Gastroesophageal sphincter (tissue), 4 donors: ENCODE results near the gene LRRC73. TPM values are rescaled to one million over a fixed set of nuclear protein-coding genes. Genes with fewer than 3 reads are reported as not detected.
"Not testable (repeated sequence)": the region's sequence is repeated elsewhere in the genome, so short reads cannot be mapped to it uniquely, and the experiment has no call there.

Source experiments
- ATAC-seq: fragments of 150-250 bp; one replicate; pipeline ENCODE4 v1.9.1; 2016; ENCODE audit warnings: mild to moderate bottlenecking, moderate library complexity
- H3K27ac ChIP-seq, 4 donors: fragments of 200-600 bp; sonication (generic) in 3 of 4; 1 replicate in 3 of 4; 2 replicates in 1 of 4; pipeline ENCODE4 v1.5.1; 2016 to 2019
- H3K27me3 ChIP-seq: fragments of 200-600 bp; sonication (generic); one replicate; pipeline ENCODE4 v1.5.1; 2019
- H3K36me3 ChIP-seq, 2 donors: fragments of 200-600 bp; sonication (generic); one replicate each; pipeline ENCODE4 v1.5.1; 2019; ENCODE audit warnings: control low read depth in 1 of 2
- H3K4me1 ChIP-seq, 3 donors: fragments of 200-600 bp; sonication (generic); 1 replicate in 2 of 3; 2 replicates in 1 of 3; pipeline ENCODE4 v1.5.1; 2016 to 2019; ENCODE audit warnings: control low read depth in 2 of 3
- H3K4me3 ChIP-seq, 2 donors: fragments of 200-600 bp; sonication (generic); one replicate each; pipeline ENCODE4 v1.5.1; 2019; ENCODE audit warnings: mild to moderate bottlenecking in 1 of 2, moderate library complexity in 1 of 2
- H3K9me3 ChIP-seq, 3 donors: fragments of 200-600 bp; sonication (generic); one replicate each; pipeline ENCODE4 v1.5.1; 2017 to 2019; ENCODE audit warnings: control low read depth in 2 of 3
- CTCF ChIP-seq, 4 experiments: fragments of 200-600 bp in 2 of 4; fragments of 450-650 bp in 2 of 4; sonication (generic) in 1 of 4; IDR thresholded peaks; one replicate each; pipeline ENCODE4 v1.5.1; 2017 to 2019; ENCODE audit warnings: antibody characterized with exemption in 4 of 4, mild to moderate bottlenecking in 2 of 4, moderate library complexity in 2 of 4
- EP300 ChIP-seq: sonication (generic); formaldehyde crosslinking; IDR thresholded peaks from one replicate; pipeline ENCODE4 v1.6.1; 2017; ENCODE audit warnings: antibody characterized with exemption, mild to moderate bottlenecking
- POLR2A ChIP-seq, 2 donors: fragments of 450-650 bp; IDR thresholded peaks; one replicate each; pipeline ENCODE4 v1.6.1; 2017; ENCODE audit warnings: antibody characterized with exemption in 2 of 2, mild to moderate bottlenecking in 2 of 2, moderate library complexity in 1 of 2
- POLR2AphosphoS5 ChIP-seq: sonication (generic); formaldehyde crosslinking; IDR thresholded peaks from one replicate; pipeline ENCODE4 v1.6.1; 2017; ENCODE audit warnings: antibody characterized with exemption
- WGBS, 2 donors: methylation state at CpG; one replicate each; pipeline ENCODE4 v1.1.5; 2018; ENCODE audit warnings: low coverage in 1 of 2; 5-methylcytosine and 5-hydroxymethylcytosine counted together
- total RNA-seq, 4 donors: library from RNA; depleted of rRNA; stranded (reverse); fragments of >200 nt; gene quantifications; one replicate each; pipeline ENCODE4 v1.1.0, GENCODE V29; 2016

LRRC73 gene
- total RNA-seq, 4 donors from 2014 or later: 0.16 to 0.31 TPM; not detected in 2

GRCh38 chr6:43541774-43542471 lies 31.8 kb upstream of the LRRC73 start:
- Histone ChIP-seq H3K4me1 (no peaks in the 10 kb centered on the region), H3K4me3 (no peak overlapping the region), H3K9me3 (no peaks in the 10 kb centered on the region), H3K27me3 (no peaks in the 10 kb centered on the region), H3K27ac (no peak overlapping the region), H3K36me3 (peaks cover 0 to 96% of the 10 kb centered on the region in 2 donors)
- ATAC-seq: no peak
- WGBS, 2 donors: 90 to 98% methylated on average over 6 to 8 of the region's 8 CpGs
- TF ChIP-seq POLR2AphosphoS5: no peak
- TF ChIP-seq POLR2A (IDR thresholded peaks at IDR 0.05): no peak
- TF ChIP-seq EP300: no peak
- TF ChIP-seq CTCF (IDR thresholded peaks at IDR 0.05): no peak

GRCh38 chr6:43540507-43540906 lies 30.4 kb upstream of the LRRC73 start:
- no peak for ATAC-seq
- no peak for TF ChIP-seq POLR2AphosphoS5
- no peak for TF ChIP-seq POLR2A (IDR thresholded peaks at IDR 0.05)
- TF ChIP-seq EP300: no peak
- no peak for TF ChIP-seq CTCF (IDR thresholded peaks at IDR 0.05)
- H3K36me3 ChIP-seq: peaks cover 0 to 95% of the 10 kb centered on the region in 2 donors
- H3K27ac ChIP-seq: no peak overlapping the region
- 87 to 100% methylated on average over 5 of the region's 5 CpGs for WGBS, 2 donors
- H3K4me3 ChIP-seq: no peak overlapping the region
- H3K27me3 ChIP-seq: no peaks in the 10 kb centered on the region
- H3K4me1 ChIP-seq: no peaks in the 10 kb centered on the region
- no peaks in the 10 kb centered on the region for H3K9me3 ChIP-seq

GRCh38 chr6:43539409-43539808 lies 29.3 kb upstream of the LRRC73 start:
- H3K27ac ChIP-seq, H3K27me3 ChIP-seq, ATAC-seq, H3K4me1 ChIP-seq, H3K9me3 ChIP-seq, H3K4me3 ChIP-seq: not testable (repeated sequence)
- peaks cover 0 to 92% of the 10 kb centered on the region in 2 donors for H3K36me3 ChIP-seq
- 100% methylated on average over 12 of the region's 20 CpGs; no CpG with 5 or more reads in 1 of the 2 donors for WGBS, 2 donors

- H3K36me3 ChIP-seq: peaks cover 0 to 91% of the 10 kb centered on the region in 2 donors
- H3K27ac ChIP-seq, ATAC-seq, H3K9me3 ChIP-seq, H3K27me3 ChIP-seq, H3K4me3 ChIP-seq, H3K4me1 ChIP-seq: not testable (repeated sequence)
- WGBS, 2 donors: no CpG with 5 or more reads among the region's 17 CpGs
These were observed 28.8 kb upstream of the LRRC73 start for GRCh38 chr6:43538986-43539385.

- 83 to 100% methylated on average over 1 of the region's 1 CpG for WGBS, 2 donors
- Histone ChIP-seq H3K27ac (no peak overlapping the region), H3K27me3 (no peaks in the 10 kb centered on the region), H3K36me3 (peaks cover 0 to 94% of the 10 kb centered on the region in 2 donors), H3K4me3 (no peak overlapping the region), H3K9me3 (no peaks in the 10 kb centered on the region), H3K4me1 (no peaks in the 10 kb centered on the region)
- TF ChIP-seq CTCF (IDR thresholded peaks at IDR 0.05) (no peak), EP300 (no peak), POLR2AphosphoS5 (no peak)
- no peak for ATAC-seq
These were observed 22.1 kb upstream of the LRRC73 start for GRCh38 chr6:43532201-43532600.

- WGBS, 2 donors: 76 to 100% methylated on average over 3 to 6 of the region's 10 CpGs
- H3K27ac ChIP-seq: no peak overlapping the region
- no peaks in the 10 kb centered on the region for H3K4me1 ChIP-seq
- H3K4me3 ChIP-seq: no peak overlapping the region
- H3K9me3 ChIP-seq: no peaks in the 10 kb centered on the region
- no peak for ATAC-seq
- H3K36me3 ChIP-seq: peaks cover 0 to 100% of the 10 kb centered on the region in 2 donors
- TF ChIP-seq CTCF (IDR thresholded peaks at IDR 0.05): no peak
- no peak for TF ChIP-seq POLR2AphosphoS5
- TF ChIP-seq POLR2A (IDR thresholded peaks at IDR 0.05): no peak
- no peak for TF ChIP-seq EP300
- H3K27me3 ChIP-seq: no peaks in the 10 kb centered on the region
These were observed 14.4 kb upstream of the LRRC73 start for GRCh38 chr6:43524483-43524961.
